ENCODE results near the gene TMEM167B.

DNA sequence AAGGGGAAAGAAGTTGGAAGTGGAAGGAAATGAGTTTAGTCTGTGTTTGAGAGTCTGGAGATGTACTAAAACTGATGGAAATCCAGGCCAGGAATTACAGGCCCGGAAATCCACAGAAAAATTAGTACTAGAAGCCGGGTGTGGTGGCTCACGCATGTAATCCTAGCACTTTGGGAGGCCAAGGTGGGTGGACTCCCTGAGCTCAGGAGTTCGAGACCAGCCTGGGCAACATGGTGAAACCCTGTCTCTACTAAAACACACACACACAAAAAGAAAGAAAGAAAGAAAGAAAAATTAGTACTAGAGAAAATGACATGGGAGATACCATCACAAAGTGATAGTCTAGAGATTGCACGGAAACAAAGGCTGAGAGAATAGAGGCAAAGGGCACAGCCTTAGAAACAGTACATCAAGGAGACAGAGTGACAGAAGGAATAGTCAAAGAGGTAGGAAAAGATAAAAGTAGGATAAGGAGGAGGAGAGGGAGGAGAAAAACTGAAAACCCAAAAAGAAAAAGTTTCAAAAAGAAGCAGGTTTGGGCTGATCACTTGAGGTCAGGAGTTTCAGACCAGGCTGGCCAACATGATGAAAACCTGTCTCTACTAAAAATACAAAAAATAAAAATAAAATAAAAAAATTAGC is 10.0 kb upstream of the TMEM167B start:
- no peak for TF ChIP-seq CTCF (IDR thresholded peaks at IDR 0.05)
- no peak for TF ChIP-seq POLR2AphosphoS5 (IDR thresholded peaks at IDR 0.05)
- no peak for TF ChIP-seq POLR2A (IDR thresholded peaks at IDR 0.05)
